K562 (cell line): ENCODE results near the gene PSMA1. TPM values are rescaled to one million over a fixed set of nuclear protein-coding genes. Genes with fewer than 3 reads are reported as not detected.
A peak's percentile ranks its signal among the peaks of the same experiment; 100 is the strongest.

ENCODE experiments used
- ATAC-seq: fragments of 200-7000 bp; cut with Tn5 transposase; 3 replicates; pipeline ENCODE4 v1.9.1; 2020; ENCODE audit warnings: moderate library complexity
- BruUV-seq: library from RNA; stranded (reverse); fragments of 400-500 nt; replicated peaks from 2 replicates; lab custom pipeline; 2021; lab: Mats Ljungman, UMichigan
- CTCF ChIA-PET: fragments of 300-600 bp; formaldehyde crosslinking; extraction: SDS; loops from one replicate; lab custom pipeline; 2021; ENCODE audit warnings: low intra/inter-chr PET ratio; lab: Yijun Ruan, JAX
- POLR2A ChIA-PET: fragments of 300-600, 350-650 bp; sonication (Branson Sonifier 250); formaldehyde crosslinking; extraction: SDS; loops from one replicate; lab custom pipeline; 2021; ENCODE audit warnings: antibody characterized with exemption, inconsistent platforms; lab: Yijun Ruan, JAX
- DNase-seq, 4 experiments: peaks; one replicate each; pipeline versions ENCODE4 v3.0.0 to v3.0.0-alpha.2; 2011 to 2018; ENCODE audit warnings: low spot score in 3 of 4, mixed read lengths in 3 of 4; ENCODE audit errors: extremely low read depth in 1 of 4
- FAIRE-seq: peaks from 2 replicates; lab custom pipeline; 2011; peaks lifted over from hg19 to GRCh38; lab: Jason Lieb, UNC
- H2AFZ ChIP-seq: 2 replicates; pipeline ENCODE4 v1.6.0; 2011; ENCODE audit warnings: low read depth, low read length, control low read depth, inconsistent platforms
- H3K27ac ChIP-seq: fragments of 200-600 bp; 3 replicates; pipeline ENCODE4 v1.8.0; 2011; ENCODE audit warnings: low read depth, mild to moderate bottlenecking, control low read depth, inconsistent platforms, low read length, moderate library complexity, mixed read lengths; ENCODE audit errors: extremely low read depth
- H3K27me3 ChIP-seq, 2 experiments: fragments of 300-600 bp in 1 of 2; 2 replicates in 1 of 2; 3 replicates in 1 of 2; pipeline versions ENCODE4 v1.6.0 to v1.8.0; 2011; ENCODE audit warnings: inconsistent platforms in 2 of 2, low read length in 2 of 2, mild to moderate bottlenecking in 1 of 2, mixed read lengths in 1 of 2, moderate library complexity in 1 of 2; ENCODE audit not compliant: control insufficient read depth in 2 of 2, insufficient read depth in 2 of 2
- H3K36me3 ChIP-seq: fragments of 300-600 bp; 3 replicates; pipeline ENCODE4 v1.8.0; 2011; ENCODE audit warnings: mild to moderate bottlenecking, low read length, inconsistent platforms; ENCODE audit not compliant: control insufficient read depth, insufficient read depth
- H3K4me1 ChIP-seq, 2 experiments: fragments of 200-600 bp in 1 of 2; replicated peaks in 1 of 2; 2 replicates in 1 of 2; 3 replicates in 1 of 2; pipeline versions ENCODE4 v1.5.1 to v1.8.0; 2011; ENCODE audit warnings: inconsistent platforms in 2 of 2, low read length in 2 of 2, mild to moderate bottlenecking in 1 of 2, mixed read lengths in 1 of 2, moderate library complexity in 1 of 2; ENCODE audit not compliant: control insufficient read depth in 2 of 2, insufficient read depth in 2 of 2
- H3K4me2 ChIP-seq: 2 replicates; pipeline ENCODE4 v1.6.1; 2011; ENCODE audit warnings: low read length, control low read depth, inconsistent platforms, mixed read lengths; ENCODE audit not compliant: insufficient read depth
- H3K4me3 ChIP-seq: fragments of 200-600 bp; sonication (generic), shearing (Covaris generic); 2 replicates; pipeline ENCODE4 v1.5.1; 2016; ENCODE audit warnings: control low read depth, inconsistent platforms
- H3K79me2 ChIP-seq: fragments of 200-600 bp; 3 replicates; pipeline ENCODE4 v1.8.0; 2011; ENCODE audit warnings: low read length, inconsistent platforms; ENCODE audit not compliant: control insufficient read depth, insufficient read depth
- H3K9ac ChIP-seq, 2 experiments: 2 replicates each; pipeline versions ENCODE4 v1.6.0 to v1.6.1; 2011; ENCODE audit warnings: low read depth in 2 of 2, low read length in 2 of 2, control low read depth in 1 of 2, inconsistent platforms in 1 of 2, mild to moderate bottlenecking in 1 of 2, mixed read lengths in 1 of 2; ENCODE audit not compliant: insufficient read depth in 1 of 2
- H3K9me1 ChIP-seq: one replicate; pipeline ENCODE4 v1.6.0; 2011; ENCODE audit warnings: inconsistent platforms, mild to moderate bottlenecking, low read length, moderate library complexity; ENCODE audit not compliant: control insufficient read depth, insufficient read depth
- H3K9me3 ChIP-seq: replicated peaks from 2 replicates; pipeline ENCODE4 v1.5.1; 2011; ENCODE audit warnings: low read depth, low read length, inconsistent platforms; ENCODE audit not compliant: control insufficient read depth, insufficient read depth
- H4K20me1 ChIP-seq: replicated peaks from 2 replicates; pipeline ENCODE4 v1.6.1; 2011; ENCODE audit warnings: low read length, inconsistent platforms, mixed read lengths; ENCODE audit not compliant: control insufficient read depth, insufficient read depth
- CBX8 ChIP-seq: fragments of 200-600 bp; sonication (generic); IDR thresholded peaks from 2 replicates; pipeline ENCODE4 v1.6.1; 2012; ENCODE audit warnings: borderline replicate concordance, mixed run types, low read depth, mild to moderate bottlenecking, moderate library complexity, mixed read lengths, low read length, control low read depth, inconsistent platforms; ENCODE audit not compliant: poor library complexity, severe bottlenecking; ENCODE audit errors: extremely low read depth
- GTF2A2 ChIP-seq: IDR thresholded peaks from 2 replicates; pipeline ENCODE4 v1.6.1; 2016; ENCODE audit warnings: mild to moderate bottlenecking, missing genetic modification characterization, missing compliant biosample characterization
- IRF2 ChIP-seq: sonication (generic); formaldehyde crosslinking; IDR thresholded peaks from 2 replicates; pipeline ENCODE4 v1.8.1; 2022; ENCODE audit warnings: mild to moderate bottlenecking, missing genetic modification reagents
- KLF13 ChIP-seq: fragments of 450-650 bp; IDR thresholded peaks from 2 replicates; pipeline ENCODE4 v1.6.1; 2016; ENCODE audit warnings: missing genetic modification characterization, low read depth, mild to moderate bottlenecking, missing compliant biosample characterization, moderate library complexity, borderline replicate concordance
- MECOM ChIP-seq: fragments of 250-450 bp; sonication (Bioruptor Pico); IDR thresholded peaks from 2 replicates; pipeline ENCODE4 v1.8.0; 2022; ENCODE audit warnings: inconsistent platforms
- NFE2L1 ChIP-seq: fragments of 450-650 bp; IDR thresholded peaks from 2 replicates; pipeline ENCODE4 v1.6.1; 2016; ENCODE audit warnings: missing genetic modification characterization, low read depth, mild to moderate bottlenecking, missing compliant biosample characterization, moderate library complexity, borderline replicate concordance
- SRSF1 ChIP-seq: fragments of 200-400 bp; formaldehyde crosslinking; IDR thresholded peaks from 2 replicates; pipeline ENCODE4 v1.6.1; 2017; ENCODE audit warnings: mild to moderate bottlenecking, low read depth, low read length, moderate library complexity
- TAF15 ChIP-seq: fragments of 200-400 bp; formaldehyde crosslinking; IDR thresholded peaks from 2 replicates; pipeline ENCODE4 v1.6.1; 2017; ENCODE audit warnings: mild to moderate bottlenecking, low read depth, low read length, moderate library complexity
- TCF7L2 ChIP-seq: fragments of 150-350 bp; IDR thresholded peaks from 2 replicates; pipeline ENCODE4 v1.6.1; 2016; ENCODE audit warnings: low read depth, mild to moderate bottlenecking, low read length, moderate library complexity
- ZHX1 ChIP-seq: fragments of 150-350 bp; conservative IDR thresholded peaks from 2 replicates; pipeline ENCODE4 v1.6.1; 2014; ENCODE audit warnings: low read length
- ZNF232 ChIP-seq: sonication (generic); formaldehyde crosslinking; IDR thresholded peaks from 2 replicates; pipeline ENCODE4 v1.8.0; 2022; ENCODE audit warnings: mild to moderate bottlenecking, missing genetic modification reagents
- ZNF511 ChIP-seq: sonication (generic); formaldehyde crosslinking; IDR thresholded peaks from 2 replicates; pipeline ENCODE4 v1.8.0; 2022; ENCODE audit warnings: mild to moderate bottlenecking, missing genetic modification reagents
- WGBS: fragments of 100-300 bp; shearing (Covaris generic); methylation state at CpG from one replicate; pipeline ENCODE4 v1.1.6; 2016; ENCODE audit warnings: low coverage, mixed read lengths; ENCODE audit not compliant: insufficient coverage; ENCODE audit errors: missing lambda C conversion rate; 5-methylcytosine and 5-hydroxymethylcytosine counted together
- in situ Hi-C: fragments of 300-500 bp; cut with MboI; formaldehyde crosslinking; loops from 4 replicates; pipeline ENCODE4 v1.15.0; 2018; ENCODE audit warnings: inconsistent platforms, mixed read lengths
- intact Hi-C: fragments of 100-400 bp; cut with micrococcal nuclease; formaldehyde crosslinking; loops from 2 replicates; pipeline ENCODE4 v1.14.2; 2022
- polyA plus RNA-seq, 8 experiments: library from polyadenylated mRNA; depleted of rRNA in 4 of 8; stranded (reverse) in 5 of 8; unstranded in 3 of 8; fragments of >200 nt; fragmentation: Nextera tagmentation in 2 of 8; fragmentation: Illumina TruSeq in 1 of 8; extraction: Ambion mirVana in 2 of 8; extraction: Trizol in 1 of 8; gene quantifications; 2 replicates each; pipeline versions ENCODE4 v1.2.1 to v1.2.3, GENCODE V29; 2011 to 2014; ENCODE audit warnings: inconsistent platforms in 1 of 8, missing spikeins in 1 of 8
- total RNA-seq, 7 experiments: library from RNA; depleted of rRNA in 6 of 7; stranded (reverse); fragments of >200 nt in 6 of 7; fragmentation: Illumina TruSeq in 2 of 7; extraction: Trizol in 2 of 7; gene quantifications; 2 replicates each; pipeline versions ENCODE4 v1.2.1 to v1.2.3, GENCODE V29; 2011 to 2021; ENCODE audit warnings: low replicate concordance in 1 of 7
- TF ChIP-seq, protein P1 (sequence below): fragments of 250-450 bp; sonication (Bioruptor Pico); IDR thresholded peaks from 2 replicates; pipeline ENCODE4 v1.5.0; 2022; ENCODE audit warnings: mild to moderate bottlenecking

PSMA1 gene
- total and polyA plus RNA-seq, 9 of the 15 experiments (the other 6 are each of a cell fraction or from before 2014, with no cell fraction given), result 283 to 1,007 (median 424) TPM

GRCh38 chr11:14547440-14547839, 27.3 kb upstream of the PSMA1 start:
- in situ Hi-C loops, result no loop called here

GRCh38 chr11:14546672-14547071, 26.5 kb upstream of the PSMA1 start:
- Histone ChIP-seq H3K4me2 (no peak overlapping the region), H3K79me2 (no peaks in the 10 kb centered on the region; the same call in 2 of the 3 replicates), H3K27ac (no peak overlapping the region), H3K4me3 (no peak overlapping the region), H4K20me1 (no peaks in the 10 kb centered on the region), H3K9me3 (no peaks in the 10 kb centered on the region), H3K27me3 (no peaks in the 10 kb centered on the region), H3K9ac (no peak overlapping the region), H2AFZ (no peak overlapping the region), H3K9me1 (no peaks in the 10 kb centered on the region), H3K4me1 (peaks cover 0 to 7% of the 10 kb centered on the region in 2 experiments; a peak in 3 of 5 replicates), H3K36me3 (no peaks in the 10 kb centered on the region)
- DNase-seq (no peak), ATAC-seq (no peak), FAIRE-seq (no peak)
- in situ Hi-C loops, result no loop called here
- intact Hi-C loops, result no loop called here
- ChIA-PET POLR2A (interaction anchor here (0.8 to 0.9 kb wide), 2 partner anchors 15 to 18 kb away, joined by 3 to 4 read pairs; no protein-coding TSS in a partner anchor), CTCF (no interaction called here)
- no TSS peak for BruUV-seq
- TF ChIP-seq, protein P1, sequence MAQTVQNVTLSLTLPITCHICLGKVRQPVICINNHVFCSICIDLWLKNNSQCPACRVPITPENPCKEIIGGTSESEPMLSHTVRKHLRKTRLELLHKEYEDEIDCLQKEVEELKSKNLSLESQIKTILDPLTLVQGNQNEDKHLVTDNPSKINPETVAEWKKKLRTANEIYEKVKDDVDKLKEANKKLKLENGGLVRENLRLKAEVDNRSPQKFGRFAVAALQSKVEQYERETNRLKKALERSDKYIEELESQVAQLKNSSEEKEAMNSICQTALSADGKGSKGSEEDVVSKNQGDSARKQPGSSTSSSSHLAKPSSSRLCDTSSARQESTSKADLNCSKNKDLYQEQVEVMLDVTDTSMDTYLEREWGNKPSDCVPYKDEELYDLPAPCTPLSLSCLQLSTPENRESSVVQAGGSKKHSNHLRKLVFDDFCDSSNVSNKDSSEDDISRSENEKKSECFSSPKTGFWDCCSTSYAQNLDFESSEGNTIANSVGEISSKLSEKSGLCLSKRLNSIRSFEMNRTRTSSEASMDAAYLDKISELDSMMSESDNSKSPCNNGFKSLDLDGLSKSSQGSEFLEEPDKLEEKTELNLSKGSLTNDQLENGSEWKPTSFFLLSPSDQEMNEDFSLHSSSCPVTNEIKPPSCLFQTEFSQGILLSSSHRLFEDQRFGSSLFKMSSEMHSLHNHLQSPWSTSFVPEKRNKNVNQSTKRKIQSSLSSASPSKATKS (CRISPR knock-in tag), result no peak
- TF ChIP-seq SRSF1, result no peak
- TF ChIP-seq KLF13 (tag), result no peak
- no peak for TF ChIP-seq TCF7L2
- TF ChIP-seq ZHX1, result no peak

More at GRCh38 chr11:14547440-14547839, 27.3 kb upstream of the PSMA1 start:
- Histone ChIP-seq H3K4me3 (no peak overlapping the region), H3K27me3 (no peaks in the 10 kb centered on the region), H3K79me2 (no peaks in the 10 kb centered on the region; the same call in 2 of the 3 replicates), H3K36me3 (0 out of 3 replicates have a peak, but pooled peaks cover 2% of the 10 kb centered on the region), H3K4me1 (peaks cover 0 to 6% of the 10 kb centered on the region in 2 experiments; a peak in 3 of 5 replicates), H2AFZ (no peak overlapping the region), H3K9me3 (no peaks in the 10 kb centered on the region), H4K20me1 (no peaks in the 10 kb centered on the region), H3K27ac (no peak overlapping the region), H3K9me1 (no peaks in the 10 kb centered on the region), H3K4me2 (no peak overlapping the region)
- DNase-seq (no peak), ATAC-seq (no peak), FAIRE-seq (no peak)
- WGBS, result 57% methylated on average over 2 of the region's 2 CpGs
- POLR2A ChIA-PET, result interaction anchor here (1.1 kb wide), 1 partner anchor 9 kb away, joined by 4 read pairs; no protein-coding TSS in a partner anchor
- no TSS peak for BruUV-seq
- TF ChIP-seq TAF15 (no peak), ZNF232 (CRISPR knock-in tag) (no peak), IRF2 (CRISPR knock-in tag) (no peak), ZNF511 (CRISPR knock-in tag) (no peak), CBX8 (no peak), MECOM (CRISPR knock-in tag) (no peak), GTF2A2 (tag) (no peak), NFE2L1 (tag) (no peak)
- TF ChIP-seq, all 486 proteins: peak for 0
- intact Hi-C loops, result no loop called here
- peak overlapping the region in 1 of 2 experiments; percentile 35; a peak in 1 of 4 replicates for H3K9ac ChIP-seq
- CTCF ChIA-PET, result no interaction called here
